ENCODE data around the gene MPPED1. TPM values are rescaled to one million over a fixed set of nuclear protein-coding genes. Genes with fewer than 3 reads are reported as not detected.

MPPED1 gene
- total and polyA plus RNA-seq, 8 donors: 0.19 to 1.5 (median 0.47) TPM; not detected in 4

GRCh38 chr22:43370036-43370435 is 41.8 kb upstream of the MPPED1 start:
- peak in 1 of 2 donors; percentile 31 for DNase-seq
- Histone ChIP-seq H3K36me3 (no peaks in the 10 kb centered on the region), H3K4me3 (no peak overlapping the region), H3K9me3 (peaks cover 3 to 9% (median 6%) of the 10 kb centered on the region in 4 donors), H3K27ac (no peak overlapping the region), H3K27me3 (peaks cover 0 to 48% (median 11%) of the 10 kb centered on the region in 3 donors), H3K4me1 (peaks cover 0 to 7% (median 3%) of the 10 kb centered on the region in 4 donors)
- intact Hi-C loops (cut with DNase I; ENCODE audit: low total_unique reads): no loop called here
- TF ChIP-seq POLR2A (IDR thresholded peaks at IDR 0.05) (no peak), POLR2AphosphoS5 (IDR thresholded peaks at IDR 0.05) (no peak), EP300 (IDR thresholded peaks at IDR 0.05) (no peak)
- TF ChIP-seq, protein P1, sequence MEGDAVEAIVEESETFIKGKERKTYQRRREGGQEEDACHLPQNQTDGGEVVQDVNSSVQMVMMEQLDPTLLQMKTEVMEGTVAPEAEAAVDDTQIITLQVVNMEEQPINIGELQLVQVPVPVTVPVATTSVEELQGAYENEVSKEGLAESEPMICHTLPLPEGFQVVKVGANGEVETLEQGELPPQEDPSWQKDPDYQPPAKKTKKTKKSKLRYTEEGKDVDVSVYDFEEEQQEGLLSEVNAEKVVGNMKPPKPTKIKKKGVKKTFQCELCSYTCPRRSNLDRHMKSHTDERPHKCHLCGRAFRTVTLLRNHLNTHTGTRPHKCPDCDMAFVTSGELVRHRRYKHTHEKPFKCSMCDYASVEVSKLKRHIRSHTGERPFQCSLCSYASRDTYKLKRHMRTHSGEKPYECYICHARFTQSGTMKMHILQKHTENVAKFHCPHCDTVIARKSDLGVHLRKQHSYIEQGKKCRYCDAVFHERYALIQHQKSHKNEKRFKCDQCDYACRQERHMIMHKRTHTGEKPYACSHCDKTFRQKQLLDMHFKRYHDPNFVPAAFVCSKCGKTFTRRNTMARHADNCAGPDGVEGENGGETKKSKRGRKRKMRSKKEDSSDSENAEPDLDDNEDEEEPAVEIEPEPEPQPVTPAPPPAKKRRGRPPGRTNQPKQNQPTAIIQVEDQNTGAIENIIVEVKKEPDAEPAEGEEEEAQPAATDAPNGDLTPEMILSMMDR (IDR thresholded peaks at IDR 0.05): no peak
- WGBS, 5 donors: 22 to 34% (median 25%) methylated on average over 6 to 9 of the region's 9 CpGs

DNA sequence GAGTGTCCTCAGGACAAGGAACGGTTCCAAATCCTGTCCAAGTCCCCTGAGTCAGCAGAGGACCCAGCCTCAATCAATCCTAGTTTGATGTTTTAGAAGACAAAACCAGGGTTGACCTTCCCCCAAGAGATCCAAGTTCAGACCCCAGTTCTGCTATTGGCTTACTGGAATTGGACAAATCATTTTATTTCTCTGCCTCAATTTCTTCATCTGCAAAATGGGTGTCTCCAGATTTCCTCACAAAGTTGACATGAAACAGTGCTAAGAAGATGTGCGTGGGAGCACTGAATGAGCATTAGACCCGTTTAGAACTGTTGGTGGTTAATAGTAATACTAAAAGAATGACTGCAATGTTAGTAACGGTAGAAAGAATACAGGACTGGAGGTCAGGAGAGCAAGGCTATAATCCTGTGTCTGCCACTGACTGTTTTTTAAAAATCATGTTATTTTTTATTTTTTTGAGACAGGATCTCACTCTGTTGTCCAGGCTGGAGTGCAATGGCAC is 35.8 kb upstream of the MPPED1 start:
- peaks cover 3 to 9% (median 6%) of the 10 kb centered on the region in 4 donors for H3K9me3 ChIP-seq
- TF ChIP-seq EP300 (IDR thresholded peaks at IDR 0.05) (no peak), POLR2A (IDR thresholded peaks at IDR 0.05) (no peak), POLR2AphosphoS5 (IDR thresholded peaks at IDR 0.05) (no peak)
- TF ChIP-seq, protein P1 (IDR thresholded peaks at IDR 0.05): no peak
- intact Hi-C loops (cut with DNase I; ENCODE audit: low total_unique reads): no loop called here
- WGBS, 5 donors: 69 to 83% (median 79%) methylated on average over 4 of the region's 4 CpGs
- no peak for DNase-seq
- H3K4me3 ChIP-seq: no peak overlapping the region
- no peak overlapping the region for H3K27ac ChIP-seq
- peaks cover 0 to 13% (median 0%) of the 10 kb centered on the region in 3 donors for H3K27me3 ChIP-seq
- H3K36me3 ChIP-seq: no peaks in the 10 kb centered on the region
- H3K4me1 ChIP-seq: peaks cover 12 to 28% (median 23%) of the 10 kb centered on the region in 4 donors

DNA sequence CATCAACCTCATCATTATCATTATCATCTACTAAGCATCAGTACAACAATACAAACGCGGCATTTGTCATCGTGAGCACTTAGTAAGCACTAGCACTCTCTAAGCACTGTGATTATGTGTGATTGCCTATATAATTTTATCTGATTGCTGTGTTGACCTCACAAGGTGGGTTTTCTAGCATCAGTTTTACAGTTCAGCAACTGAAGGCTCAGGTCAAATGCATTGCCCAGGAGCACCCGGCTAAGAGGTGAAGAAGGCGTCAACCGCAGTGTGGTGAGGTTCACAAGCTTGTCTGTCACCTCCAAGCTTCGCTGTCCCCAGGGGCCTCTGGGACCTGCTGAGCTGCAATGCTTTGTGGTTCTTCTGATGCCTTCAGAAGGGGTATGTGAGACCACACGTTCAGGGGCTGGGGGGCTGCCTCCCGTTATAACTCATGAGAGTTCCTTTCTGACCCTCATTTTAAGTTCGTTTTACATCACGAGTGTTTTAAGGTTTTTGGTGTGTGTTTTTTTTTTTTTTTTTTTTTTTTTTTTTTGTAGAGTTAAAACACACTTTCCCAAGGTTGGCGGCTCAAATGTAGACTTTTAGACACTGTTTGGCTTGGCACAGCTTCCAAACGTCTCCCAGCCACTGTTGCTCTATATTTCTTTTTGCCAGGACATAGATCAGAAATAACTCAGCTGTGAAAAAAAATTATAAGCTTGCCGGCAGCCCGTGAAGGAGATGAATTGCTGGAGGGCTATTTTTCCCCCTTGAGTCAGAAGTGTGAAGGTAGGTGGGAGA is 34.9 kb upstream of the MPPED1 start:
- DNase-seq: peak; percentile 41 to 50
- Histone ChIP-seq H3K36me3 (no peaks in the 10 kb centered on the region), H3K4me3 (no peak overlapping the region), H3K27ac (peak overlapping the region; percentile 15 to 66 (median 38)), H3K4me1 (peaks cover 12 to 28% (median 23%) of the 10 kb centered on the region in 4 donors), H3K27me3 (peaks cover 0 to 6% (median 0%) of the 10 kb centered on the region in 3 donors), H3K9me3 (peaks cover 3 to 9% (median 6%) of the 10 kb centered on the region in 4 donors)
- TF ChIP-seq POLR2A (IDR thresholded peaks at IDR 0.05): no peak
- no peak for TF ChIP-seq EP300 (IDR thresholded peaks at IDR 0.05)
- no peak for TF ChIP-seq POLR2AphosphoS5 (IDR thresholded peaks at IDR 0.05)
- TF ChIP-seq, protein P1 (IDR thresholded peaks at IDR 0.05): no peak
- intact Hi-C loops (cut with DNase I; ENCODE audit: low total_unique reads): no loop called here
- WGBS, 5 donors: 14 to 41% (median 27%) methylated on average over 15 of the region's 15 CpGs

DNA sequence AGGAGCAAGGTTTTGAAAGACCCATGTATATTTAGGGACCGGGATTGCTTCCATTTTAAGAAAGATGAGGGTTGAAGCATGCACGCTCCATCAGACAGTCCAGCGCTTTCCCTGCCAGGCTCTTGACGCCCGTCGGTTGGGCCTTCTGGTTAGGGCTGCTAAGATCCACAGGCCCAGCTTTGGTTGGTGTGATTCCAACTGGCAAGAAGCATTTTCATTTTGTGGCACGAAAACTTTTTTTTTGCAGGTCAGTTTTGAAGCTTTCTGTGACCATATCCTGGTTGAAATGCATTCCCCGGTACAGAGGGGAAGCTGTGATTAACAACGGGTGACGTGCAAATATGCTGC is 34.3 kb upstream of the MPPED1 start:
- intact Hi-C loops (cut with DNase I; ENCODE audit: low total_unique reads): no loop called here
- peaks cover 3 to 9% (median 6%) of the 10 kb centered on the region in 4 donors for H3K9me3 ChIP-seq
- peaks cover 12 to 28% (median 23%) of the 10 kb centered on the region in 4 donors for H3K4me1 ChIP-seq
- WGBS, 5 donors: 16 to 37% (median 21%) methylated on average over 10 of the region's 10 CpGs
- H3K4me3 ChIP-seq: no peak overlapping the region
- no peak for DNase-seq
- peaks cover 0 to under 1% (median 0%) of the 10 kb centered on the region in 3 donors for H3K27me3 ChIP-seq
- TF ChIP-seq EP300 (IDR thresholded peaks at IDR 0.05): no peak
- no peak for TF ChIP-seq POLR2A (IDR thresholded peaks at IDR 0.05)
- TF ChIP-seq, protein P1 (IDR thresholded peaks at IDR 0.05): no peak
- TF ChIP-seq POLR2AphosphoS5 (IDR thresholded peaks at IDR 0.05): no peak
- H3K36me3 ChIP-seq: no peaks in the 10 kb centered on the region
- peak overlapping the region; percentile 15 to 66 (median 38) for H3K27ac ChIP-seq
